K562 (cell line): ENCODE results near the gene NEU3. TPM values are rescaled to one million over a fixed set of nuclear protein-coding genes. Genes with fewer than 3 reads are reported as not detected.

Experiments used
- BRD4 ChIP-seq: fragments of 200-600 bp; sonication (generic); IDR thresholded peaks from 2 replicates; pipeline ENCODE4 v1.6.1; 2017; ENCODE audit warnings: inconsistent platforms
- BRF2 ChIP-seq: IDR thresholded peaks from 3 replicates; pipeline ENCODE4 v1.6.1; 2011; ENCODE audit warnings: borderline replicate concordance, mild to moderate bottlenecking; ENCODE audit not compliant: insufficient read length, insufficient read depth
- CHAMP1 ChIP-seq: fragments of 450-650 bp; IDR thresholded peaks from 2 replicates; pipeline ENCODE4 v1.6.1; 2016; ENCODE audit warnings: mild to moderate bottlenecking
- DPF2 ChIP-seq: fragments of 450-650 bp; IDR thresholded peaks from 2 replicates; pipeline ENCODE4 v1.6.1; 2016
- ELK3 ChIP-seq: fragments of 450-650 bp; formaldehyde crosslinking; IDR thresholded peaks from 2 replicates; pipeline ENCODE4 v1.4.0; 2020; ENCODE audit warnings: mild to moderate bottlenecking
- HSF4 ChIP-seq: fragments of 250-450 bp; sonication (Bioruptor Pico); IDR thresholded peaks from 2 replicates; pipeline ENCODE4 v2.1.2; 2022; ENCODE audit warnings: mild to moderate bottlenecking, moderate library complexity, borderline replicate concordance
- NFATC3 ChIP-seq: fragments of 450-650 bp; IDR thresholded peaks from 2 replicates; pipeline ENCODE4 v1.6.1; 2017; ENCODE audit warnings: mild to moderate bottlenecking
- NONO ChIP-seq, 2 experiments: fragments of 200-400 bp in 1 of 2; fragments of 450-650 bp in 1 of 2; formaldehyde crosslinking in 1 of 2; IDR thresholded peaks; 2 replicates each; pipeline ENCODE4 v1.6.1; 2017; ENCODE audit warnings: low read depth in 2 of 2, mild to moderate bottlenecking in 2 of 2, moderate library complexity in 2 of 2, low read length in 1 of 2
- POLR2A ChIP-seq: fragments of 450-650 bp; conservative IDR thresholded peaks from 2 replicates; pipeline ENCODE4 v1.6.1; 2016
- SMAD4 ChIP-seq: fragments of 250-450 bp; sonication (Bioruptor Pico); conservative IDR thresholded peaks from 2 replicates; pipeline ENCODE4 v1.8.0; 2021; ENCODE audit warnings: inconsistent platforms, mild to moderate bottlenecking, moderate library complexity
- TRIM24 ChIP-seq, 2 experiments: fragments of 450-650 bp; IDR thresholded peaks; 2 replicates each; pipeline ENCODE4 v1.6.1; 2016
- UBTF ChIP-seq, 2 experiments: IDR thresholded peaks; 2 replicates each; pipeline ENCODE4 v1.6.1; 2012; ENCODE audit warnings: improper control_type of control experiment in 2 of 2, low read depth in 2 of 2, low read length in 2 of 2, borderline replicate concordance in 1 of 2
- ZNF174 ChIP-seq: fragments of 250-450 bp; sonication (Bioruptor Pico); IDR thresholded peaks from 2 replicates; pipeline ENCODE4 v1.4.0; 2020; ENCODE audit warnings: mild to moderate bottlenecking
- ZNF197 ChIP-seq: fragments of 200-800 bp; sonication (Bioruptor generic); IDR thresholded peaks from 2 replicates; pipeline ENCODE4 v1.6.1; 2016; ENCODE audit warnings: low read depth, missing genetic modification characterization, missing compliant biosample characterization
- ZNF224 ChIP-seq: sonication (generic); formaldehyde crosslinking; IDR thresholded peaks from 2 replicates; pipeline ENCODE4 v1.8.0; 2022; ENCODE audit warnings: mild to moderate bottlenecking, missing genetic modification reagents
- ZNF655 ChIP-seq: fragments of 250-450 bp; sonication (Bioruptor Pico); IDR thresholded peaks from 2 replicates; pipeline ENCODE4 v1.5.0; 2021
- ZSCAN32 ChIP-seq: fragments of 450-650 bp; formaldehyde crosslinking; IDR thresholded peaks from 2 replicates; pipeline ENCODE4 v1.4.0; 2020; ENCODE audit warnings: mild to moderate bottlenecking, moderate library complexity
- polyA plus RNA-seq, 8 experiments: library from polyadenylated mRNA; depleted of rRNA in 4 of 8; stranded (reverse) in 5 of 8; unstranded in 3 of 8; fragments of >200 nt; fragmentation: Nextera tagmentation in 2 of 8; fragmentation: Illumina TruSeq in 1 of 8; extraction: Ambion mirVana in 2 of 8; extraction: Trizol in 1 of 8; gene quantifications; 2 replicates each; pipeline versions ENCODE4 v1.2.1 to v1.2.3, GENCODE V29; 2011 to 2014; ENCODE audit warnings: inconsistent platforms in 1 of 8, missing spikeins in 1 of 8
- total RNA-seq, 7 experiments: library from RNA; depleted of rRNA in 6 of 7; stranded (reverse); fragments of >200 nt in 6 of 7; fragmentation: Illumina TruSeq in 2 of 7; extraction: Trizol in 2 of 7; gene quantifications; 2 replicates each; pipeline versions ENCODE4 v1.2.1 to v1.2.3, GENCODE V29; 2011 to 2021; ENCODE audit warnings: low replicate concordance in 1 of 7

NEU3 gene
- total and polyA plus RNA-seq, 9 of the 15 experiments (the other 6 are each of a cell fraction or from before 2014, with no cell fraction given): 6.2 to 41.3 (median 31.1) TPM

- no peak for TF ChIP-seq UBTF (IDR thresholded peaks at IDR 0.05; ENCODE audit: borderline replicate concordance in 1 of 2, low read depth in 2 of 2, low read length in 2 of 2)
- no peak for TF ChIP-seq ELK3 (CRISPR knock-in tag)
- no peak for TF ChIP-seq CHAMP1
- no peak for TF ChIP-seq ZNF197
- no peak for TF ChIP-seq ZSCAN32 (CRISPR knock-in tag)
- TF ChIP-seq ZNF655 (CRISPR knock-in tag): no peak
- TF ChIP-seq ZNF174: no peak
- no peak for TF ChIP-seq BRD4
- TF ChIP-seq BRF2: no peak
- TF ChIP-seq SMAD4: 0 out of 2 replicates have a peak, but pooled peaks have one; percentile 13
- TF ChIP-seq NFATC3: no peak
- TF ChIP-seq TRIM24 (IDR thresholded peaks at IDR 0.05): peak in 1 of 2 experiments; percentile 90; a peak in 2 of 4 replicates
- TF ChIP-seq NONO (IDR thresholded peaks at IDR 0.05; ENCODE audit: low read depth in 2 of 2, low read length in 1 of 2): no peak
- peak; percentile 91 for TF ChIP-seq POLR2A
- TF ChIP-seq ZNF224 (CRISPR knock-in tag): no peak
- TF ChIP-seq HSF4: no peak
- no peak for TF ChIP-seq DPF2
Measured at GRCh38 chr11:74988541-74989259, at the start of gene NEU3 (continued).
